ENCODE results near the gene CTCFL. TPM values are rescaled to one million over a fixed set of nuclear protein-coding genes. Genes with fewer than 3 reads are reported as not detected.

The CTCFL gene, protein sequence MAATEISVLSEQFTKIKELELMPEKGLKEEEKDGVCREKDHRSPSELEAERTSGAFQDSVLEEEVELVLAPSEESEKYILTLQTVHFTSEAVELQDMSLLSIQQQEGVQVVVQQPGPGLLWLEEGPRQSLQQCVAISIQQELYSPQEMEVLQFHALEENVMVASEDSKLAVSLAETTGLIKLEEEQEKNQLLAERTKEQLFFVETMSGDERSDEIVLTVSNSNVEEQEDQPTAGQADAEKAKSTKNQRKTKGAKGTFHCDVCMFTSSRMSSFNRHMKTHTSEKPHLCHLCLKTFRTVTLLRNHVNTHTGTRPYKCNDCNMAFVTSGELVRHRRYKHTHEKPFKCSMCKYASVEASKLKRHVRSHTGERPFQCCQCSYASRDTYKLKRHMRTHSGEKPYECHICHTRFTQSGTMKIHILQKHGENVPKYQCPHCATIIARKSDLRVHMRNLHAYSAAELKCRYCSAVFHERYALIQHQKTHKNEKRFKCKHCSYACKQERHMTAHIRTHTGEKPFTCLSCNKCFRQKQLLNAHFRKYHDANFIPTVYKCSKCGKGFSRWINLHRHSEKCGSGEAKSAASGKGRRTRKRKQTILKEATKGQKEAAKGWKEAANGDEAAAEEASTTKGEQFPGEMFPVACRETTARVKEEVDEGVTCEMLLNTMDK
- total RNA-seq: not detected in 2 replicates

GRCh38 chr20:57524511-57525176 lies at the start of gene CTCFL:
Gene CTCFL (minus strand): TSS chr20:57525140. CDS start chr20:57524205, 935 bp downstream.

DNA sequence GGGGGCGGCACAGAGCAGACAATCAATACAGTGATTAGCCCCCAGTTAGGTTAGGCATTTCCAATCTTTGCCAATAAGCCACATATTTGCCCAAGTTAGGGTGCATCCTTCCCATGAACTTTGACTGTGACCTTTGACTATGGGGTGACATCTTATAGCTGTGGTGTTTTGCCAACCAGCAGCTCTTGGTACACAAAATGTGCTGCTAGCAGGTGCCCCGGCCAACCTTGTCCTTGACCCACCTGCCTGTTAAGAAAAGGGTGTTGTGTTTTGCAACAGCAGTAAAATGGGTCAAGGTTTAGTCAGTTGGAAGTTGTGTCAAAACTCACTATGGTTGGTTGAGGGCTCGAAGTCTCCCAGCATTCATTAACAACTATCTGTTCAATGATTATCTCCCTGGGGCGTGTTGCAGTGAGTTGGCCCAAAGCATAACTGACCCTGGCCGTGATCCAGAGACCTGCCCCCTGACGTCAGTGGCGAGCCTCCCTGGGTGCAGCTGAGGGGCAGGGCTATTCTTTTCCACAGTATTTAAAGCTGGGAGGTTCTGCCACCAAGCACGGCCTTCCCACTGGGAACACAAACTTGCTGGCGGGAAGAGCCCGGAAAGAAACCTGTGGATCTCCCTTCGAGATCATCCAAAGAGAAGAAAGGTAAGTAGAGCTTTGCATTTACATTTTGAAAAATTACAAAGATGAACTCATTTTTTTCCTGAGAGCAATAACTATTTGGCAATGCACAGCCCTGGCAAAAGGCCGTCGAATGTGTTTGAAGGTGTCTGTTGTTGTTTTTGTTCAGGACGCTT lies 35.8 kb upstream of the CTCFL start, which contains the start of gene PCK1:
PCK1 (plus strand) TSS at position 557 of the 802 bp plus-strand sequence. CDS start 302 bp downstream, outside the sequence.

Other genes starting within 250 kb of the CTCFL start
- not detected in 2 replicates for gene SPO11, start 195.3 kb downstream of the CTCFL start, total RNA-seq
- gene RAE1, start 173.9 kb downstream of the CTCFL start, total RNA-seq: 37.0 and 45.6 TPM in 2 replicates
- gene RBM38, start 133.7 kb downstream of the CTCFL start, total RNA-seq: 5.2 and 5.7 TPM in 2 replicates
- not detected in 2 replicates for gene PCK1, start 36.0 kb upstream of the CTCFL start, total RNA-seq
- not detected in 2 replicates for gene ZBP1, start 95.3 kb upstream of the CTCFL start, total RNA-seq
- not detected in 2 replicates for gene PMEPA1, start 184.9 kb upstream of the CTCFL start, total RNA-seq